ENCODE results near the gene BCL2L13. TPM values are rescaled to one million over a fixed set of nuclear protein-coding genes. Genes with fewer than 3 reads are reported as not detected.
A peak's percentile ranks its signal among the peaks of the same experiment; 100 is the strongest.

Gene BCL2L13
- total RNA-seq, 1 experiment from 2014 or later, result 26.0 TPM

DNA sequence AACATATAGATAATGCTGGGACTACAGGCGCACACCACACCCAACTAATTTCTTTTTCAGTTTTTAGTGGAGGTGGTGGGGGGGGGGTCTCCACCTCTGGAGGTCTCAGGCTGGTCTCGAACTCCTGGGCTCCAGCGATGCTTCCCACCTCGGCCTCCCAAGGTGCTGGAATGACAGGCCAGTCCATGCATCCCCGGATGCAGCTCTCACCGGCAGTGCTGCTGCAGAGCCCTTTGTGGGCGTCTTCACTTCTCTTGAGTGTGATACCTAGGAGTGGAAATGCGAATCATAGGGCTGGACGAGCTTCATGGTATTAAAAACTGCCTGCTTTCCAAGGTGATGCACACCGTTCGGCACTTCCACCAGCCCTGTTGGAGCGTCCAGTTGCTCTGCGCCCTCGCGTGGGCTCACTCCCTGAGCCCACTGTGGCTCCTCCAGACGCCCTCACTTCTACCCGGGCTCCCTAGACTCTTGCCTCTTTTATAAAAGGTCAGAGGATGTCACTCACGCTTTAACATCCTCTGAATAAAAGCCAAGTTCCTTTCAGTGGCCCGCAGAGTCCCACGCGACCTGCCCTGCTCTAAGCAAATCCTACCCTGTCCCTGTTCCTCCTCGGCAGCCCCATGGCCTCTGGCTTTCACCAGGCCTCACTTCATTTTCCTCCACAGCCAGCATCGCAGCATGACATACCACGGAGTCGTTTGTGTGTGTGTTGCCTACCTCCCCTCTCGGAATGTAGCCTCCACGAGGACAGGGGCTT is 136.5 kb downstream of the BCL2L13 start:
- H3K79me1 ChIP-seq (ENCODE audit: insufficient read depth, low read depth, low read length, poor library complexity, severe bottlenecking), result no peaks in the 10 kb centered on the region
- H3K79me2 ChIP-seq (ENCODE audit: insufficient read depth, low read length), result peaks cover 2% of the 10 kb centered on the region; the same call in 1 of the 2 replicates
- Mint-ChIP-seq H3K4me1 (peaks cover 25 to 31% of the 10 kb centered on the region in 2 experiments), H3K4me3 (peak overlapping the region; percentile 58 to 80), H3K27me3 (ENCODE audit: low read depth) (peaks cover 36% of the 10 kb centered on the region), H3K9me3 (no peaks in the 10 kb centered on the region; a peak in 2 of 5 replicates), H3K27ac (no peak overlapping the region), H3K36me3 (ENCODE audit: insufficient read depth in 1 of 3, low read depth in 3 of 3) (peaks cover 0 to 4% (median 1%) of the 10 kb centered on the region in 3 experiments; a peak in 2 of 7 replicates)
- no peak overlapping the region for H3K4ac ChIP-seq (ENCODE audit: low read depth, low read length)
- H3K23ac ChIP-seq (ENCODE audit: insufficient read length, low read depth, low read length), result no peak overlapping the region
- H2AK5ac ChIP-seq (ENCODE audit: insufficient read length, low read length), result no peak overlapping the region
- H3K9me3 ChIP-seq (ENCODE audit: control insufficient read depth, low read depth, low read length), result no peaks in the 10 kb centered on the region
- no peak overlapping the region for H2BK12ac ChIP-seq (ENCODE audit: insufficient read length, low read depth, low read length)
- H3K4me2 ChIP-seq (ENCODE audit: insufficient read depth, insufficient read length, low read length), result peak overlapping the region; percentile 65
- no peak overlapping the region for H3K9ac ChIP-seq (ENCODE audit: extremely low read depth, insufficient read length, low read length)
- no peaks in the 10 kb centered on the region for H4K20me1 ChIP-seq (ENCODE audit: control insufficient read depth, insufficient read depth, insufficient read length)
- H4K5ac ChIP-seq (ENCODE audit: insufficient read length, low read depth, low read length), result no peak overlapping the region
- H2BK120ac ChIP-seq (ENCODE audit: low read depth, low read length, poor library complexity, severe bottlenecking), result no peak overlapping the region
- peaks cover 5% of the 10 kb centered on the region; the same call in 1 of the 2 replicates for H3K4me1 ChIP-seq (ENCODE audit: insufficient read depth, low read length)
- no peak overlapping the region for H3K18ac ChIP-seq (ENCODE audit: insufficient read length, low read depth, low read length)
- no peaks in the 10 kb centered on the region for H3K27me3 ChIP-seq (ENCODE audit: insufficient read depth, low read length)
- H3K27ac ChIP-seq (ENCODE audit: insufficient read length, low read depth, low read length), result no peak overlapping the region
- WGBS (ENCODE audit: extremely low coverage, insufficient read length, low lambda C conversion rate), result no CpG with 5 or more reads among the region's 27 CpGs
- H3K14ac ChIP-seq (ENCODE audit: insufficient read depth, low read length), result no peak overlapping the region
- no peak for TF ChIP-seq CTCF (conservative IDR thresholded peaks at IDR 0.05)
- no peak overlapping the region for H2AFZ ChIP-seq (ENCODE audit: low read length)
- H4K91ac ChIP-seq (ENCODE audit: insufficient read length, low read depth, low read length), result no peak overlapping the region
- H3T11ph ChIP-seq (ENCODE audit: low read length), result no peak overlapping the region
- H2BK15ac ChIP-seq (ENCODE audit: low read depth, low read length), result no peak overlapping the region
- H2BK5ac ChIP-seq (ENCODE audit: insufficient read length, low read length), result no peak overlapping the region
- no peak overlapping the region for H4K8ac ChIP-seq (replicated peaks; ENCODE audit: insufficient read length, low read depth, low read length)
- no peak overlapping the region for H3K56ac ChIP-seq (ENCODE audit: insufficient read length, low read depth, low read length)
- H3K23me2 ChIP-seq (ENCODE audit: insufficient read length, low read depth, low read length, poor library complexity, severe bottlenecking), result peaks cover 11% of the 10 kb centered on the region
- no peak for DNase-seq
- H2BK20ac ChIP-seq (ENCODE audit: low read depth, low read length, poor library complexity, severe bottlenecking), result no peak overlapping the region
